Stimulated activated CD4-positive, alpha-beta T cell treated with anti-CD3 and anti-CD28 coated beads, TNF-alpha, amount 100 ng/mL, for 48 hours (primary cell): Measurements from ENCODE around the gene TCAP.
A peak's percentile ranks its signal among the peaks of the same experiment; 100 is the strongest.

Experiments used
- DNase-seq, 3 donors: peaks; one replicate each; pipeline ENCODE4 v3.0.0-alpha.2; 2020; ENCODE audit warnings: low read depth in 3 of 3

The TCAP gene

DNA sequence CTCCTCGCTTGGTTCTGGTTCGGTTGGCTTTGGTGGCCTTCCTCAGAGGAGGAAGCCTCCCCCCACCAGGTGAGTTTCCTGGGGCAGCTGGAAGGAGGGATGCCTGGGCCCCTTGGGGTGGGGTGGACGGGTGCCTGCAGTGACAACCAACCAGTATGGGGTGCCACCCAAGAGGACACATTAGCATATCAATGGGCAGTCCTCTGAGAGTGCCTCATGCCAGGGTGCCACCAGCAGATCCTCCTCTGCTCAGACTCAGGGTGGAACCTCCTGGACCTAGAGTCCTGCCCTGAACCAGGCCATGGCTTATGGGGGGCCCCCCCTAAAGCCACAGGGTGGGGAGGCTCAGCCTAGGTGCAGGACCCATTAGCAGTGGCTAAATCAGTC is 35.7 kb upstream of the TCAP start:
- DNase-seq: no peak

GRCh38 chr17:39629898-39630297 is 35.3 kb upstream of the TCAP start:
- DNase-seq: no peak

- no peak for DNase-seq
Observed at GRCh38 chr17:39631403-39631802, 33.7 kb upstream of the TCAP start.

- DNase-seq: no peak
Observed at GRCh38 chr17:39632153-39632941, 32.8 kb upstream of the TCAP start.

DNA sequence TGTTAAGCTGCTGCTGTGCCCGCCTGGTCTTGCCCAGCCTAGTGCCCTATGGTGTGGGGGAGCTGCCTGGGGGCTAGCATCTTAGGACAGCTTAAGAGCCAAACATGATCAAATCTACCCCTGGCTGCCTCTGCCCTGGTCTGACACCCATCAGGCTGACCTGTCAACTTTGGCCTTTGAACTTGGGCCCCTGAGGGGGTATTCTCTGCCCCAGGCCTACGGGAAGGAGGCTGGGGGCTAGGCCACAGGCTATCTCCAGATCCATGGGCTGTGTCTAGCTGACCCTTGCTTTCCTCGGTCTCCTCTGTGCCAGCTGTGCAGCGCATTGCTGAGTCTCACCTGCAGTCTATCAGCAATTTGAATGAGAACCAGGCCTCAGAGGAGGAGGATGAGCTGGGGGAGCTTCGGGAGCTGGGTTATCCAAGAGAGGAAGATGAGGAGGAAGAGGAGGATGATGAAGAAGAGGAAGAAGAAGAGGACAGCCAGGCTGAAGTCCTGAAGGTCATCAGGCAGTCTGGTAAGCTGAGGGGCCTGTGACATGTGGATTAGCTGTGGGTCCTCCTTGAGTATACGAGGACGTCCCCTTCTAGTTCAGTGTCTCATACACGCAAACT is 31.5 kb upstream of the TCAP start:
- no peak for DNase-seq

- no peak for DNase-seq
Observed at GRCh38 chr17:39634384-39634871, 30.7 kb upstream of the TCAP start.

DNA sequence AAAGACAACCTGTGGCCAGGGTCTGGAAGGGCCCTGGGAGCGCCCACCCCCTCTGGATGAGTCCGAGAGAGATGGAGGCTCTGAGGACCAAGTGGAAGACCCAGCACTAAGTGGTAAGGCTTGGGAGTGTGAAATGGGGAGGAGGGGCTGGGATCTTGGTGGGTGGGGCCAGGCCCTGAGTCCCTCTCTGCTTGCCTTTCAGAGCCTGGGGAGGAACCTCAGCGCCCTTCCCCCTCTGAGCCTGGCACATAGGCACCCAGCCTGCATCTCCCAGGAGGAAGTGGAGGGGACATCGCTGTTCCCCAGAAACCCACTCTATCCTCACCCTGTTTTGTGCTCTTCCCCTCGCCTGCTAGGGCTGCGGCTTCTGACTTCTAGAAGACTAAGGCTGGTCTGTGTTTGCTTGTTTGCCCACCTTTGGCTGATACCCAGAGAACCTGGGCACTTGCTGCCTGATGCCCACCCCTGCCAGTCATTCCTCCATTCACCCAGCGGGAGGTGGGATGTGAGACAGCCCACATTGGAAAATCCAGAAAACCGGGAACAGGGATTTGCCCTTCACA is 29.5 kb upstream of the TCAP start:
- DNase-seq: no peak

GRCh38 chr17:39636587-39636926 is 28.6 kb upstream of the TCAP start:
- DNase-seq: no peak

GRCh38 chr17:39636927-39637736 is 28.0 kb upstream of the TCAP start, which contains the start of gene STARD3:
Gene STARD3, plus strand, starts transcription at chr17:39637144. Its CDS starts 16,388 bp downstream, at chr17:39653532.
- peak; percentile 80 to 95 (median 80) for DNase-seq

DNA sequence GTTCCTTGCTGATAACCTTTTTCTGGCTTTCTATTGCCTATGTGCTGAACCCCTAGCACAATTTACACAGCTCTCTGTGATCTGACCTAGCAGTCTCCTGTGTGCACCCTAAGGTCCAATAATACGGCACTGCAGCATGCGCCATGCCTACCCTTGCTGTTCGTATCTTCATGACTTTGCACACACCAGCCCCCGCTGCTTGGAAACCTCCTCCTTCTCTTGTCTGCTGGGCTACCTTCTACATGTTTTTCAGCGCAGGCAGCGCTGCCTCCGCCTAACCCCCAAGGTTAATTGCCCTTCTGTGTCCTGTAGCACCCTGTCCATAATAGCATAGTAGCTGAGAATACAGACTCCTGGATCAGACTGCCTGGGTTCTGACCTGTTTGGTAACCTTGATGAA is 26.8 kb upstream of the TCAP start:
- DNase-seq: no peak

DNA sequence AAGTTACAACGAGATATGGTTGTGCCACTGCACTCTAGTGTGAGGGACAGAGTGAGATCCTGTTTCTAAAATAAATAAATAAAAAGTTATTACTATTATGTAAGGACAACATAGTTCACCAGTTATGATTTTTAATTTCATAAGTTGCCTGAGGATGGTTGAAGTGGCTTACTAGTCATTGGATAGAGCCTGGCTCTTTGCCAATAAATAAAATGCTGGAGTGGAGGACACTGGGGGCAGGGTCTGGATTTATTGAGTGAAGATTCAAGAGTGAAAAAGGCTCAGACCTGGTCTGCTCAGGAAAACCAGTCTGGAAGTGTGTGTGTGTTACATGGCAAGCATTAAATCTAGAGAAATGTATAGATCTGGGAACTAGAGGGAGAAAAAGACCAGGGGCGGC is 26.1 kb upstream of the TCAP start:
- no peak for DNase-seq

DNA sequence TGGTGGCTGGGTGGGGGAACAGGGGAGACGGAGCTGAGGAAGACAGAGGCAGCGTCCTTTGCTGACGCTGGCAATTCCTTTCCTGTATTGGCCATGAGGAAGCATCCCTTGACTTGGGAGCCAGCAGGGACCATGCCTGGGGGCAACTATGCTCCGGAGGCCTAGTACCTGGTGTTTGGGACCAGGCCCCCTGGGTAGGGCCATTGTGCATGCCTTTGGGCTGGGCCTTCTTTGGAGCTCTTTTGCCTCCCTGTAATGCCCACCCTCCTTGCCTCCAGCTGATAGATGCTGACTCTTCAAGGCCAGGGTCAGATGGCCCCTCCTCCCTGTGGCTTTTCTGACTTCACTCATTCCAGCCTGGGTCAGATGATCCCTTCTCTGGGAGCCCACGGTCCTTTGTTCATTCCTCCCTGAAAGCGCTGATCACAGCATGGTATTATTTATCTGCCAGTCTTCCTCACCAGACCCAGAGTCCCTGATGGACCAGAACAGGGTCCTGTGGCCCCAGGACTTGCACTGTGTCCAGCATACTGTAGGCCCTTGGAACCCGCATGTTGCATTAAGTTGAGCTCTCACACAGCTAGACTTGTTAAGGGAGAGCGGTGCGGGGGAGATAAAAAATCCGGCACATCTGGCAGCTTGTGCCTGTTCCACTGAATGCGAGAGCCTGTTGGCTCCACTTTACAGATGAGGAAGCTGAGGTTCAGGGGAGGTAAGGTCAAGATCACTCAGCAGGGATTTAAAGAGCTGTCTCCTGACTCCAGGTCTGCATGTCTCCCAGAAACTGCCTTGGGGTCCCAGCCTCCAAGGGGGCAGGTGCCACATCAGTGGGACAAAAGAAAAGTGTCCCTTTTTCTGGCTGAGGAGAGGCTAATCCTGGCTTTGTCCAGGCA is 25.3 kb upstream of the TCAP start:
- DNase-seq: no peak

GRCh38 chr17:39640591-39641031 is 24.5 kb upstream of the TCAP start:
- no peak for DNase-seq

- DNase-seq: no peak
Observed at GRCh38 chr17:39641097-39641496, 24.1 kb upstream of the TCAP start.

GRCh38 chr17:39641883-39642282 is 23.3 kb upstream of the TCAP start:
- no peak for DNase-seq

DNA sequence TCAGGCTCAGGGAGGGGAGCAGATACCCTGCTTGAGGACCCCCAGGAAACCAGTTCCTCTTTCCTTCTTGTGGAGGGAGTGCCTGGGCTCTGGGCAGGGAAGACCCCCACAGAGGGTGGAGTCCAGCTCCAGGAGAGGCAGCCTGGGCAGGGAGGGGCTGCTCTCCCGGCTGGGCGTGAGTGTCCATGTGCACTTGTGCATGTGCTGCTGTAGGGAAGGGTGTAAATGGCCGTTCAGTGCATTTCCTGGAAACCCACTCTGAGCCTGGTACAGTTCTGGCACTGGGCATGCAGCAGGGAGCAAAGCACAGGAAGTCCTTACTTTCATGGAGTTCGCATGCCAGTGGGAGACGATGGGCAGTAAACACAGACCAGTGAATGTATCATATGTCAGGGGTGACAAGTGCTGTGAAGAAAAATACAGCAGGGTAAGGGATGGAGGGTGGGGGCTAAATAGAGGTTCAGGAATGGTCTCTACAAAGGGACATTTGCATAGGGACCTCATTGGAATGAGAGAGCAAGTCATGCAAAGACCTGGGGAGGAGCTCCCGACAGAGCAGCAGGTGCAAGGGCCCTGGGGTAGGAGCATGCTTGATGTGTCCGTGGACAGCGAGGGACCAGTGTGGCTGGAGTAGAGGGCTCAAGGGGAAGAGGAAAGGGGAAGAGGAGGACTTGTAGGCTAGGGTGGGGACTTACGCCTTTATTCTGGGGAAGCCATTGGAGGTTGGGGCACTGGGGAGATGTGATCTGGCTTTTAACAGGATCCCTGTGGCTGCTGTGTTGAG is 22.7 kb upstream of the TCAP start:
- no peak for DNase-seq

DNA sequence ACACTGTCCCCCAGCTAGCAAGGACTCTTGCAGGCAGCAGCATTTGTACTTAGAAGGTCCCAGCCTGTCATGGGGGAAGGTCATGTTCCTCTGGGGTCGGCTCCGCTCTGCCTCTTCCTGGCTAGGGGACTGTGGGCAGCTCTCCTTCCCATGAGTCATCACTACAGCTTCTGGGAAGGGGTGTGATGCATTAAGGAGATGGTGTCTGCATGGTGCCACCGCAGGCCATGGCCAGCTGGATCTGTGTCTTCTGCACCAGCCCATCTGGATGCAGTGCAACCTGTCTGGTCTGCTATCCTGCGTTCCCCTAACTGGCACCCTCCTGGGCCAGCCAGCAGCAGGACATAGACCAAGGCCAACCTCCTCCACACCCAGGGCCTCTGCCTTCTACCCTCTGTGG is 21.9 kb upstream of the TCAP start:
- no peak for DNase-seq

- no peak for DNase-seq
Observed at GRCh38 chr17:39647256-39647655, 17.9 kb upstream of the TCAP start.

- no peak for DNase-seq
Observed at GRCh38 chr17:39648616-39649366, 16.4 kb upstream of the TCAP start.
